H1 (cell line): Measurements from ENCODE around the gene NIM1K.

ENCODE experiments used
- CHD2 ChIP-seq: IDR thresholded peaks from 2 replicates; pipeline ENCODE4 v1.6.1; 2012; ENCODE audit warnings: low read length, improper control_type of control experiment
- CTCF ChIP-seq, 3 experiments: IDR thresholded peaks; 1 replicate in 2 of 3; 2 replicates in 1 of 3; pipeline versions ENCODE4 v1.5.1 to v1.6.1; 2011; ENCODE audit warnings: low read length in 3 of 3, mild to moderate bottlenecking in 3 of 3, inconsistent platforms in 2 of 3, low read depth in 1 of 3, moderate library complexity in 1 of 3; ENCODE audit not compliant: insufficient read depth in 1 of 3; ENCODE audit errors: control extremely low read depth in 1 of 3
- EP300 ChIP-seq, 2 experiments: IDR thresholded peaks; 1 replicate in 1 of 2; 2 replicates in 1 of 2; pipeline ENCODE4 v1.6.1; 2011 to 2012; ENCODE audit warnings: low read depth in 2 of 2, low read length in 2 of 2, mild to moderate bottlenecking in 2 of 2, borderline replicate concordance in 1 of 2, inconsistent platforms in 1 of 2, moderate library complexity in 1 of 2
- MAX ChIP-seq: IDR thresholded peaks from 2 replicates; pipeline ENCODE4 v1.6.1; 2012; ENCODE audit warnings: inconsistent platforms
- POLR2A ChIP-seq, 2 experiments: IDR thresholded peaks; 1 replicate in 1 of 2; 2 replicates in 1 of 2; pipeline ENCODE4 v1.6.1; 2011; ENCODE audit warnings: low read depth in 2 of 2, low read length in 2 of 2, mild to moderate bottlenecking in 2 of 2; ENCODE audit errors: control extremely low read depth in 1 of 2
- POLR2AphosphoS5 ChIP-seq: IDR thresholded peaks from 2 replicates; pipeline ENCODE4 v1.6.1; 2011; ENCODE audit warnings: low read depth, low read length
- RAD21 ChIP-seq, 2 experiments: IDR thresholded peaks in 1 of 2; conservative IDR thresholded peaks in 1 of 2; 2 replicates each; pipeline ENCODE4 v1.6.1; 2011; ENCODE audit warnings: low read depth in 2 of 2, low read length in 2 of 2, improper control_type of control experiment in 1 of 2, inconsistent platforms in 1 of 2, mild to moderate bottlenecking in 1 of 2, moderate library complexity in 1 of 2
- RFX5 ChIP-seq: IDR thresholded peaks from 2 replicates; pipeline ENCODE4 v1.6.1; 2011; ENCODE audit warnings: low read depth, low read length, improper control_type of control experiment, borderline replicate concordance
- SIN3A ChIP-seq, 2 experiments: IDR thresholded peaks in 1 of 2; conservative IDR thresholded peaks in 1 of 2; 2 replicates each; pipeline ENCODE4 v1.6.1; 2011 to 2012; ENCODE audit warnings: low read length in 2 of 2, improper control_type of control experiment in 1 of 2, low read depth in 1 of 2, mild to moderate bottlenecking in 1 of 2
- USF2 ChIP-seq: IDR thresholded peaks from 2 replicates; pipeline ENCODE4 v1.6.1; 2011; ENCODE audit warnings: low read length, improper control_type of control experiment
- YY1 ChIP-seq: IDR thresholded peaks from 2 replicates; pipeline ENCODE4 v1.6.1; 2011; ENCODE audit warnings: low read depth, mild to moderate bottlenecking, low read length

- TF ChIP-seq POLR2AphosphoS5, result no peak
- TF ChIP-seq POLR2A (IDR thresholded peaks at IDR 0.05; ENCODE audit: control extremely low read depth in 1 of 2, low read depth in 2 of 2, low read length in 2 of 2), result no peak
- no peak for TF ChIP-seq CTCF (IDR thresholded peaks at IDR 0.05; ENCODE audit: control extremely low read depth in 1 of 3, insufficient read depth in 1 of 3, low read depth in 1 of 3, low read length in 3 of 3)
- no peak for TF ChIP-seq RFX5
- TF ChIP-seq EP300 (IDR thresholded peaks at IDR 0.05; ENCODE audit: borderline replicate concordance in 1 of 2, low read depth in 2 of 2, low read length in 2 of 2), result no peak
- no peak for TF ChIP-seq YY1
- no peak for TF ChIP-seq CHD2
- TF ChIP-seq MAX, result no peak
- no peak for TF ChIP-seq SIN3A (conservative IDR thresholded peaks at IDR 0.05 in 1 of 2, IDR thresholded peaks at IDR 0.05 in 1 of 2; ENCODE audit: low read depth in 1 of 2, low read length in 2 of 2)
- TF ChIP-seq RAD21 (IDR thresholded peaks at IDR 0.05 in 1 of 2, conservative IDR thresholded peaks at IDR 0.05 in 1 of 2; ENCODE audit: low read depth in 2 of 2, low read length in 2 of 2), result no peak
- no peak for TF ChIP-seq USF2
These were observed 45.1 kb upstream of the NIM1K start for GRCh38 chr5:43146958-43147357.
